ENCODE results near the gene TBC1D32. TPM values are rescaled to one million over a fixed set of nuclear protein-coding genes. Genes with fewer than 3 reads are reported as not detected.

TBC1D32 gene
- total and polyA plus RNA-seq, 12 donors, result 0.62 to 4.6 (median 3.2) TPM

GRCh38 chr6:121032268-121033006, 301.8 kb downstream of the TBC1D32 start:
- no peak for TF ChIP-seq CTCF (IDR thresholded peaks at IDR 0.05)
- H3K27ac ChIP-seq, result no peak overlapping the region
- H3K27me3 ChIP-seq, result no peaks in the 10 kb centered on the region
- no peaks in the 10 kb centered on the region for H3K4me1 ChIP-seq
- no peak for DNase-seq
- H3K9me3 ChIP-seq, result peaks cover 0 to 8% (median 0%) of the 10 kb centered on the region in 11 donors
- no peaks in the 10 kb centered on the region for H3K36me3 ChIP-seq
- intact Hi-C loops (cut with DNase I), result no loop called here
- no peak for ATAC-seq
- H3K4me3 ChIP-seq, result no peak overlapping the region
- WGBS, 2 donors, result 30 to 53% methylated on average over 1 of the region's 1 CpG

Other genes starting within 250 kb of the TBC1D32 start
- gene GJA1, start 101.2 kb upstream of the TBC1D32 start, total RNA-seq, result 100 to 1,000 TPM; 105 to 404 (median 287) TPM
- gene GJA1, start 101.2 kb upstream of the TBC1D32 start, polyA plus RNA-seq, result 100 to 1,000 TPM in 1 of 2 donors, 10 to 100 TPM in 1; 49.2 to 101 TPM

Measured in heart right ventricle (tissue), 16 donors.